Measurements from ENCODE around the gene FAU.
"Not testable (repeated sequence)": the region's sequence is repeated elsewhere in the genome, so short reads cannot be mapped to it uniquely, and the experiment has no call there.

FAU gene

DNA sequence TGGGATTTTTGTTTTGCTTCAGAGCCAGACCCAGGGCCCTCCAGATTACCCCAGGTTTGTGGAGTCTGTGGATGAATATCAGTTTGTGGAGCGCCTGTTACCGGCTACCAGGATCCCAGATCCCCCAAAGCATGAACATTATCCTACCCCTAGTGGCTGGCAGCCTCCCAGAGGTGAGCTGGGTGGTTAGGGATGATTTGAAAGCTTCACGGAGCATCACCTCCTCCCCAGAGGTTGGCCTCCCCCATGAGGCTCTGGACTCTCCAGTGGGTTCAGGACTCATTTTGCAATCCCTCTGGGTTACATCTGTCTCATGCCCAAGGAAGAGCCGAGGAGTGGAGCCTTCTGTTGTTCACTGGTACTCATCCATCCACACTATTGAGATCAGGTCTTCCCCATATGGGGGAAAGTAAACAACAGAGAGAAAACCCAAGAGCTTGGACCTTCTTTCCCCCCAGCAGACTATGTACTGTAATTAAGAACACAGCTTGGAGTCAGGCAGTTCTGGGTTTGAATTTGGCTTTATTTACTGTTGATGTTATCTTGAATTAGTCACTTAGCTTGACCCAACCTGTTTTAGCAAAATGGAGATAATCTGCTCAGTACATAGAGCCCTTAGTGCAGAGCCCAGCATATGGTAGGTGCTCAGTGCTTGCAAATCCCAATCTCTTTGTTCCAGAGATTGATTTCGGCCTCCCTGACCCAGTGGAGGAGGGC lies 2.7 kb upstream of the FAU start:
- no peak for DNase-seq (ENCODE audit: low read depth in 2 of 2, low spot score in 1 of 2)

DNA sequence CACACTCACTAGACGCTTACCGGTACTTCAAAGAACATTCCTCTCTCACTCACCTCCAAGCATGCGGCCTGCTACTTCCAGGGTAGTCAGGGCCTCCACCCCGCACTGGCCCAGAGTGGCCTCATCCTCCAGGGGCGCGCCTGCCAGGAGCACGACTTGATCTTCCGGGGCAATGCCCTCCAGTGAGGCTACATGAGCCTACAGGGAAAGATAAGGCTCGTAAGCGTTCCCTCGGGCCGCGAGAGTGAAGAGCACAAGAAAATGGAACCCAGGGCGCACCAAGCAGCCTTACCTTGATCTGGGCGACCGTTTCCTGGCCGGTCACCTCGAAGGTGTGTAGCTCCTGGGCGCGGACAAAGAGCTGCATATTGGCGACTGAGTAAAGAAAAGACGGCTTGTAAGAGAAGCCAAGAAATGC lies 478 bp downstream of the FAU start:
- DNase-seq (ENCODE audit: low read depth in 2 of 2, low spot score in 1 of 2): no peak

DNA sequence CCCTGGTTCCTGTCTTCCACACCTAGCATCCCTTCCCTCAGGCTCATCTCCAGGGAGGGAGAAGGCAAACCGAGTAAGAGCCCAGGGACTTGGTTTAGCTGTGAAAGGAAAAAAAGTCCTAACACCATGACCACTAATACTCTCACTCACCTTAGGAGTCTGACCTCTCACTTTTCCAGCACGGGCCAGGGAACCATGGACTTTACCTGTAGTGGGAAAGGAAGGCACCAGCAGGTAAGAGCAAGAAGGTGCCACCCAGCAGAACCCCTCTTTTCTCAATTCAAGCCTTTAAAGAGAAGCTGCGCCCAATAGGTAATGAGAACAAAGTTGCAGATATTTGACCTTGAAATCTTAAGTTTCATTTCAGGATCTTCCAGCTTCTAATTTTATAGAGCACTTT lies 1.1 kb downstream of the FAU start:
- no peak for DNase-seq (ENCODE audit: low read depth in 2 of 2, low spot score in 1 of 2)

DNA sequence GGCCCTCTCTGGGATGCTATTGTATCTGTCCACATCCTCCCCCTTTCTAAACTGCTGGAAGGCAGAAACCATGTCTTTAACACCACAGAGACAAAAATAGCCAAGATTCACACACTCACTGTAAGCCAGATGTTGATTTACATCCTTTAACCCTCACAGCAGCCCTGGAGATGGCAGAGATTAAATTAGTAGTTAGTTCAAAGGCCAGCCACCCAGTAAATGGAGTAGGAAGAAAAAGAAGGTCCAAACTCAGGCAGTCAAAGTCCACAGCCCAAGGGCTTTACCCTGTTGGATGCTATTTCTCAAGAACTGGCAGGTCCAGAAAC lies 2.3 kb downstream of the FAU start:
- no peak for DNase-seq (ENCODE audit: low read depth in 2 of 2, low spot score in 1 of 2)

DNA sequence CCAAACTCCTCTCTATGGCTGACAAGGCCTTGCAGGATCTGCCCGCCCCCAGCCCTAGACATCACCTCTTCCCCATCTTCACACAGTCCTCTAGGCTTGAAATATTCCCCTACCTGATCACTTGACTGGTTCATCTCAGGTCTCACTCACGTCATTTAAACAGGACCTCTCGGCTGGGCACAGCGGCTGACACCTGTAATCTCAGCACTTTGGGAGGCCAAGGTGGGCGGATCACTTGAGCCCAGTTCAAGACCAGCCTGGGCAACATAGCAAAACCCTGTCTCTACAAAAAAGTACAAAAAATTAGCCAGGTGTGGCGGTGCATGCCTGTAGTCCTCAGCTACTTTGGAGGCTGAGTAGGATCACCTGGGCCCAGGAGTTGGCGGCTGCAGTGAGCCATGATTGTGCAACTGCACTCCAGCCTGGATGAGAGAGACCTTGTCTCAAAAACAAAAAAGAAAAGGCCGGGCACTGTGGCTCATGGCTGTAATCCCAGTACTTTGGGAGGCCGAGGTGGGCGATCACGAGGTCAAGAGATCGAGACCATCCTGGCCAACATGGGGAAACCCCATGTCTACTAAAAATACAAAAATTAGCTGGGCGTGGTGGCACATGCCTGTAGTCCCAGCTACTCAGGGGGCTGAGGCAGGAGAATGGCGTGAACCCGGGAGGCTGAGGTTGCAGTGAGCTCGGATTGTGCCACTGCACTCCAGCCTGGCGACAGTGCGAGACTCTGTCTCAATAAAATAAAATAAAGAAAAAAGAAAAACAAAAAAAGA lies 2.9 kb downstream of the FAU start:
- DNase-seq (ENCODE audit: low read depth in 2 of 2, low spot score in 1 of 2): not testable (repeated sequence)

DNA sequence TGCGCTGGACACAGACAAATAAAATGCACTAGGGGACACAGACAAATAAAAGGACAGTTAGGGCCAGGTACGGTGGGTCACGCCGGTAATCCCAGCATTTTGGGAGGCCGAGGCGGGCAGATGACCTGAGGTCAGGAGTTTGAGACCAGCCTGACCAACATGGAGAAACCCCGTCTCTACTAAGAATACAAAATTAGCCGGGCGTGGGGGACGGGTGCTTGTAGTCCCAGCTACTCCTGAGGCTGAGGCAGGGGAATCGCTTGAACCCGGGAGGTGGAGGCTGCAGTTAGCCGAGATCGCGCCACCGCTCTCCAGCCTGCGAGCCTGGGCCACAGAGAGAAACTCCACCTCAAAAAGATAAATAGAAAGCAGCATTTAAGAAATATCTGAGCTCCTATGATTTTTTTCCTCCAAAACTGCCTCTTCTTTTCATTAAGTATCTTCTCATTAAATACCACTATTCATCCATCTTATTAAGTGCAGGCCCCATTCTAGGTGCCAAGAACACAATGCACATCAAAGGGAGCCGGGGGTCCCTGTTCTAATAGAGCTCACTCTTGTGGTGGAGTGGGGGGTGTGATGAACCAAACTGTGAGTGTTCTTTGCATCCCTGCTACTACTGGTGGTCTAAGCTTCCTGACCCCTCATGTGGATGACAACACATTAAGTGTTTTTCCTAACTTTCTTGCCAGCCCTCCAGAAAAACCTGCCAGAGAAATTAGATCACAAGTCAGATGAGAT lies 3.7 kb downstream of the FAU start:
- no peak for DNase-seq (ENCODE audit: low read depth in 2 of 2, low spot score in 1 of 2)

DNA sequence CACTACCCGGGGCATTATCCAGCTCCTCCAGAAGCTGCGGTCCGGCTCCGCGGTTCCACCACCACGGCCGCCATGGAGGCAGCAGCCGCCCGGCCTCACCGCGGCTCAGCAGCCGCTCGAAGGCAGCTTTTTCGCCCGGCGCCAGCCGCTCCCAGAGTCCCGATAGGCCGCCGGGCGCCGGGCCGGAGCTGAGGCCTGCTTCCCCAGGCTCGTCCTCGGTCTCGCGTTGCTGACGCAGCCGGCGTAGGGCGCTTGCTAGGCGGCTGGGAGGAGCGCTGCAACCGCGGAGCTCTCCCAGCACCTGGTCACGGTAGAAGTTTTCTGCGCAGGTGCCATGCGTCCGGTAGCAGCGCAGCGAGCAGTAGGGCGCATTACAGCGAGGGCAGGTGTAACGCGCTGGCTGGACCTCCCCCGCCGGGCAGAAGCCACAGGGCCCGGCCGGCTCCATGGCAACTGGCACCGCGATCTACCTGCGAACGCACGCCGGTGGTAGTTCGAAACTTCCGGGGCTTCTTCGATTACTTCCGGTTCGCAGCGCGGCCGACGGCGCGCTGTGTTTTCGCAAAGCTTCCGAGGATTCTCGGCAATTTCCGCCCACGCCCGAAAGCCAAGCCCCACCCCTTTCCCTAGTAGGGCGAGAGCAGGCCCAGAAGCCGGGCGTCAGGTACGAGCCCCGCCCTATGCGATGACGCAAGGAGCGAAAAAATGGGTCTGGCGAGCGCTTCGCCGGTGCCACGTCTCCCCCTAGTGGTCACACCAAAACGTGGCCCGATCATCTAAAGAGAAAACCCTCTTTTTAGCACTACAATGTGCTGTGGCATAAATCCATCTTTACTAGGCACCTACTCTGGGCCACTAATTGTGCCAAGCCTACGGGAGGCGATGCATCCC lies 4.5 kb downstream of the FAU start, which contains the start of gene ZNHIT2:
Gene ZNHIT2, minus strand, starts transcription at position 496 of the 891 bp plus-strand sequence. Its CDS starts 48 bp downstream, at position 448.
- DNase-seq (ENCODE audit: low read depth in 2 of 2, low spot score in 1 of 2): peak; percentile 100

DNA sequence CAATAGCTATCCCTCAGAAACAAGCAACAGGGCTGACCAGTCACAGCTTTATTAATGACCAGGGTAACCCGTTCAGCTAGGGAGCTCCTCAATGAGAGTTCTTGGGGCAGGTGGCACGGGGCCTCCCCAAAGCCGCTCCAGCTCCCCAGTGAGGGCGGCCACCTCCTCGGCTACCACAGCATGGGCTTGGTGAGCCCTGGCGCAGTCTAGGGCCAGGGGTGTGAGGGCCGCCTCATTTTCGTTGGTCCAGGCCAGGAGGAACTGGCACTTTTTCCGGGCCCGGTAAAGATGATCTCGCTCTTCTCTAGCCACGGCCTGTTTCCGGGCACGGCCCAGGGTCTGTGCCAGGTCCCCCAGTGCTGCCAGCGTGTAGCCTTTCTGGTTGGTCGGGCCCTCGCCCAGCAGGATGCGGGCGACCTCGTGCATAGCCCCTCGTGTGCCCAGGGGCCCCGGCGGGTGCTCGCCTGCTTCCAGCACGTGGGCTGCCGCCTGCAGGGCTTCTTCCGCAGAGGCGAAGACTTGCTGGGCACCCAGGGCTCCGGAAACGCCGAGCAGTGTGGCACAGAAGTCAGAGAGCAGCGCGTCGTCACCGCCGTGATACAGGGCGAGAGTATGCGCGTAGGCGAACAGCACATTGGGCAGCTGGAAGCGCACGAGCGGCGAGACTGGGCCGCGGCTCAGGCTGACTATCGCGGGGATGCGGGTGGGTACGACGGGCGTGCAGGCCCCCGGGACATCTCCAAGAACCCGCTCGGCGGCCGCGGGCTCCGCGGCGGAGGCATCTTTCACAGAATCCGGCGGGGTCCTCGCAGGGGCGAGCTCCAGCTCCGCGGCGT lies 5.3 kb downstream of the FAU start:
- peak in 1 of 2 donors; percentile 48 for DNase-seq (ENCODE audit: low read depth in 2 of 2, low spot score in 1 of 2)

DNA sequence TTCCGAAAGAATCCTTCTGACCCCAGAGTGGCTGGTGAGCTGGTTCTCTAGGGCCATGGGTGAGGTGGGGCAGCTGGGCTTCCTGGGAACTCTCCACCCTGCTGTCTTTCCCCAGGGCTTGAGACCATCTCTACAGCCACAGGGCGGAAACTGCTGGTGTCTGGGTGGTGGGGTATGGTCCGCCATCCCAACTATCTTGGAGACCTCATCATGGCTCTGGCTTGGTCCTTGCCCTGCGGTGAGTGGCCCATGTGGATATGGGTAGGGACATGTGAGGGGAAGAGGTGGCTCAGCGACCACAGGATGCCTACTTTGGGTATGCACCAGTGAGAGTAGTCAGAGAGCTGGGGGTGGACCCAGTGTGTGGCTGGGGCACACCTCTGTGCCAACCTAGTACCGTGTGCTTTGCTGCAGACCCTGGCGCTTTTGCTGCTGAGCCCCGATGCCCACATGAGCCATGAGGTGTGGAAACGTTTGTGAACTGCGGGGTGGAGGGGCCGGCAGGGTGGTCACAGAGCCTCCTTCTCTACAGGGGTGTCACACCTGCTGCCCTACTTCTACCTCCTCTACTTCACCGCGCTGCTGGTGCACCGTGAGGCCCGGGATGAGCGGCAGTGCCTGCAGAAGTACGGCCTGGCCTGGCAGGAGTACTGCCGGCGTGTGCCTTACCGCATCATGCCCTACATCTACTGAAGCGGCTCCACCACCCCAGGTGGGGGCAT lies 6.4 kb downstream of the FAU start:
- no peak for DNase-seq (ENCODE audit: low read depth in 2 of 2, low spot score in 1 of 2)

DNA sequence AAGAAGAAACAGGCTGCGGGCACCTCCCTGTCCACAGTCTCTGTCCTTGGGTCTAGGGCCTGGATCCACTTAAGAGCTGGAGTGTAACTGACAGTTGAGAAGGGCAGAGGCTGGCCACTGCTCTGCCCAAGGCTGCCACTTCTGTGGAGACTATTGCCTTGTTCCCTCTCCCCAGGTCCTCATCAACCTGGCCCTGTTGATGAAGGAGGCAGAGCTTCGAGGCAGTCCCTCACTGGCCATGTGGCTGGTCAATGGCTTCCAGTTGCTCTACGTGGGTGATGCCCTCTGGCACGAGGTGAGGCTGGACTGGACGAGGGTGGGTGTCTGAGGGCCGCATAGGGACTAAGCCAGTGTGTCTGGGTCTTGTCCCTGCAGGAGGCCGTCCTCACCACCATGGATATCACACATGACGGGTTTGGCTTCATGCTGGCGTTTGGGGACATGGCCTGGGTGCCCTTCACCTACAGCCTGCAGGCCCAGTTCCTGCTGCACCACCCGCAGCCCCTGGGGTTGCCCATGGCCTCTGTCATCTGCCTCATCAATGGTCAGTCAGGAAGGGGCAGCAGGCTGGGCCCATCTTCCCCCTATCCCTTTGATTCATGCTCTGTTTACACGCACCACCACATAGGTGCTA lies 7.3 kb downstream of the FAU start:
- DNase-seq (ENCODE audit: low read depth in 2 of 2, low spot score in 1 of 2): no peak

DNA sequence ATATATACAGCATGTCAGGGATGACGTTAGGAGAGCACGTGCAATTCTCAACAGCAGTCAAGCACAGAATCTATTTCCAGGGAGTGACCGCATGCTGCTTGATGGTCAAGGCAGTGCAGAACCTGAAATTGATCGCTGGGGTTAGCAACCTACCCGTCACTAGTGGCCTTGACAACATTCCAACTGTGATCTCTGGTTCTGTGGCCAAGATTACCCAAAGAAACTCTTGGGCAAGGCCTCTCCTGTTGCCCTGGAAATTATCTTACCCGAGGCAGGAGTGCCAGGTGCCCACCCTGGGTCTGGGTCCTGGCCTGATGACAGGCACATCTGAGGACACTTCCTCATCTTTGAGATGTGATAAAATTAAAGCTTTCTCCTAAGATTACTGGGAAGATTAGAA lies 8.1 kb downstream of the FAU start:
- DNase-seq (ENCODE audit: low read depth in 2 of 2, low spot score in 1 of 2): no peak

DNA sequence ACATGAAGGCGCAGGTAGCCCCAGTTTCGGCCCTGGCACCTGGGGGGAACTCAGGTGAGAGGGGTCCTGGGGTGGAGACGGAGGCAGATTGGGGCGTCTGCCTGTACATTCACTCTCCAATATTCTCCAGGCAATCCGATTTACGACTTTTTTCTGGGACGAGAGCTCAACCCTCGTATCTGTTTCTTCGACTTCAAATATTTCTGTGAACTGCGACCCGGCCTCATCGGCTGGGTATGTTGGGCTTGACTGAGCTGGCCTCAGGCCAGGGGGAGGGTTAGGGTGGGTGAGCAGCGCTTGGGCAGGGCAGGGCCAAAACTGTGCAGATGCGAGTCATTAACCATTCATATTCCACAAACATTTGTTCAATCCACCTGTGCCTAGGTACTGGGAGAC lies 8.6 kb downstream of the FAU start:
- no peak for DNase-seq (ENCODE audit: low read depth in 2 of 2, low spot score in 1 of 2)

DNA sequence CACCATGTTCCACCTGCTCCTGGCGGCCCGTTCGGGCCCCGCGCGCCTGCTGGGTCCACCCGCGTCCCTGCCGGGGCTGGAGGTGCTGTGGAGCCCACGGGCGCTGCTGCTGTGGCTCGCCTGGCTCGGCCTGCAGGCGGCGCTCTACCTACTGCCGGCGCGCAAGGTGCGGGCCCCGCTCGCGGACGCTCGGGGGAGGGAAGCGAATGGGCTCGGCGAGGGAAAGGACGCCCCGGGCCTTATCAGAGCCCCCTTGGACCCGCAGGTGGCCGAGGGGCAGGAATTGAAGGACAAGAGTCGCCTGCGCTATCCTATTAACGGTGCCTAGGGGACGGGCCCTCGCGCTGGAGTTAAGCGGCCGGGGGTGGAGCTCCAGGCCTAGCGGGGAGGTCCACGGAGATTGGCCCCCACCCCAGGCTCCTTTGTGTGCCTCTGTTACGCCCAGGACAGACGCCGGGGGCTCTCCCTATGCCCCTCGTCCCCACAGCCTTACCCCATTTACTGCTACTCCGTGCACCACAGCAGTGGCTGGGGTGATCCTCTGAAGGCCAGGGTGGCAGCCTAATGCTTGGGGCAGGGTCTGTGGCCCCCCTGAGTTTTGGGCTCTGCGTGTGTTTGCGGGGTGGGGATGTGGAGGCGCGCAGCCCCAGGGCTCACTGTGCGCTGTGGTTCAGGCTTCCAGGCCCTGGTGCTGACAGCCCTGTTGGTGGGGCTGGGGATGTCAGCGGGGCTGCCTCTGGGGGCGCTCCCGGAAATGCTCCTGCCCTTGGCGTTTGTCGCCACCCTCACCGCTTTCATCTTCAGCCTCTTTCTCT lies 9.2 kb downstream of the FAU start:
- DNase-seq (ENCODE audit: low read depth in 2 of 2, low spot score in 1 of 2): peak; percentile 48 to 50

DNA sequence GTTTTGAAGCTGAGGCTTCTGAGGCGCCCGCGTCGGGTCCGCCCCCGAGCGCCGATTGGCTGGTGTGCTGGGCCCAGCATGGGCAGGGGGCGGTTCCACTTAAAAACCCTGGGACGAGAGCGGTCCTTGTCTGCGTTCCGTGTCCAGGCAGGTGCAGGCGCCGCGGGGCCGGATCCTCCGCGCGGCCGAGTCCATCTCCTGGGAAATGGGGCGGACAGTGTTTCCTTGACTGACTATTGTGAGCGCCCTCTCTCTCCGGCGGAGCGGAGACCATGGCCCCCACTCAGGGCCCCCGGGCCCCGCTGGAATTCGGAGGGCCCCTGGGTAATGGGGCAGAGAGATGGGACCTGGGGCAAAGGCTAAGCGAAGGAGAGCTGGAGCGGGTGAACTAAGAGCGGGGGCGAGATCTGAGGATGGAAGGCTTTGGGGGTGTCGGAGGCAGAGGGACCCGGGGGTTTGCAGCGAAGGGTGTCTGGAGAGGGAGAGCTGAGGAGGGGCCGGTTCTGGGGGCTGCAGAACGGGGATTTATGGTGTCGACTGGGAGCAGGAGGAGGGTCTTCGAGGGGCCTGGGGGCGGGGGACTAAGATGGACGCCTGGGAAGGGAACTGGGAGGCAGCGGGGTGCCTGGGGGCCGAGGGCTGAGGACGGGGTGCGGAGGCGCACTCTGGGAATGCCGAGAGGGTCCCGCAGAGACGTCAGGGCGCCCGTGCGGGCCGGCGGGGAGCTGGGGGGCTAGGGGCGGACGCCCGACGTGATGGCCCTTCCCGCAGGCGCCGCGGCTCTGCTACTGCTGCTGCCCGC lies 10.0 kb downstream of the FAU start, which contains the start of gene TM7SF2:
Gene TM7SF2, plus strand, starts transcription at position 129 of the 802 bp plus-strand sequence. Its CDS starts 144 bp downstream, at position 273.
- DNase-seq (ENCODE audit: low read depth in 2 of 2, low spot score in 1 of 2): peak; percentile 87 to 88

DNA sequence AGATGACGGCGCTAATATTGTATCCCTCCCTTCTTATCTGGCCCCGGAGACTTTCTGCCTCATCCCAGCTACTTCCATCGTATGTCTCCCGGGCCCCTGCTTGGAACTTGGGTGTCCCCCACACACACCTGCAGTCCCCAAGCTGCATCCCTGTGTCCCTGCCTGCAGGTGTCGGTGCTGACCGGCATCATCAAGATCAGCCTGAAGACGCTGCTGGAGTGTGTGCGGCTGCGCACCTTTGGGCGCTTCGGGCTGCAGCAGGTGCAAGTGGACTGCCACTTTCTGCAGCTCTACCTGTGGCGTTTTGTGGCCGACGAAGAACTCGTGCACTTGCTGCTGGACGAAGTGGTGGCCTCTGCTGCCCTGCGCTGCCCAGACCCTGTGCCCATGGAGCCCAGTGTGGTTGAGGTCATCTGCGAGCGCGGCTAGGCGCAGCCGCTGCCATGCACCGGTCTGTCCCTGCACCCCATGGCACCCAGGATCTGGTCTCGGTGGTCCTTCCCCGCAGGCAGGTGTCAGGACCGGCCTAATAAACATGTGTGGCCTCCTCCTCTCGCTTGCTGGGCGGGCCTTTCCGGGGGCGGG lies 10.7 kb downstream of the FAU start:
- DNase-seq (ENCODE audit: low read depth in 2 of 2, low spot score in 1 of 2): no peak

DNA sequence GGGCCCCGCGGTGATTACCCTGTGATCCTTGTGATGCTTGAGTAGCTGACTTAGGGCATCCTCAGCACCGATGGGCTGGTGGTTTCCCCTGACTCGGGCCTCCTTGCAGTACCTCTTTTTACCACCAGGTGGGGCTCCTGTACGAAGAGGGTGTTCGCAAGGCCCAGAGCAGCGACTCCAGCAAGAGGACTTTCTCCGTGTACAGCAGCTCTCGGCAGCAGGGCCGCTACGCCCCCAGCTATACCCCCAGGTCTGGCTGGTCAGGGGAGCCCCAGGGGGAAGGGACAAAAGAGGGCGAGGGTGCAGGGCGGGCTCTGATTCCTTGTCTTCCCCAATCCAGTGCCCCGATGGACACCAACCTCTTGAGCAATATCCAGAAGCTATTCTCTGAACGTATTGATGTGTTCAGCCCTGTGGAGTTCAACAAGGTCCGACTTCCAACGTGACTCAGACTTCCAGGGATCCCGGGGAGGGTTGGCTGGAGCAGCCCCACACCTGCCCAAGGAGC lies 11.5 kb downstream of the FAU start:
- DNase-seq (ENCODE audit: low read depth in 2 of 2, low spot score in 1 of 2): peak; percentile 81 to 100

Measured in stimulated activated CD8-positive, alpha-beta memory T cell treated with anti-CD3 and anti-CD28 coated beads, Interleukin-4, amount 100 ng/mL, for 4 hours (primary cell).